Trophoblast cell (in vitro differentiated cells and primary cell): ENCODE data around the gene MYO1D.

Source experiments
- DNase-seq, 2 donors: peaks; one replicate each; pipeline ENCODE4 v3.0.0-alpha.2; 2016
- H2AFZ ChIP-seq: 2 replicates; pipeline ENCODE4 v1.6.1; 2013; ENCODE audit warnings: low read length, moderate library complexity, mild to moderate bottlenecking; ENCODE audit not compliant: insufficient read depth, poor library complexity
- H2AK5ac ChIP-seq: 2 replicates; pipeline ENCODE4 v1.6.1; 2013; ENCODE audit warnings: mild to moderate bottlenecking, low read length
- H2BK120ac ChIP-seq: 2 replicates; pipeline ENCODE4 v1.6.1; 2013; ENCODE audit warnings: low read length, mild to moderate bottlenecking, moderate library complexity; ENCODE audit not compliant: insufficient read depth, poor library complexity
- H2BK12ac ChIP-seq: 2 replicates; pipeline ENCODE4 v1.6.1; 2013; ENCODE audit warnings: mild to moderate bottlenecking, low read length, moderate library complexity
- H2BK5ac ChIP-seq: 2 replicates; pipeline ENCODE4 v1.6.1; 2013; ENCODE audit warnings: low read length, low read depth, moderate library complexity, mild to moderate bottlenecking; ENCODE audit not compliant: poor library complexity
- H3K14ac ChIP-seq: 2 replicates; pipeline ENCODE4 v1.6.1; 2013; ENCODE audit warnings: mild to moderate bottlenecking, low read length
- H3K18ac ChIP-seq: 2 replicates; pipeline ENCODE4 v1.6.1; 2013; ENCODE audit warnings: mild to moderate bottlenecking, low read length
- H3K23ac ChIP-seq: 2 replicates; pipeline ENCODE4 v1.6.1; 2013; ENCODE audit warnings: low read length
- H3K27ac ChIP-seq: 2 replicates; pipeline ENCODE4 v1.5.1; 2013; ENCODE audit warnings: low read depth, mild to moderate bottlenecking, inconsistent platforms, low read length, moderate library complexity
- H3K27me3 ChIP-seq: 2 replicates; pipeline ENCODE4 v1.6.1; 2013; ENCODE audit warnings: inconsistent platforms, mild to moderate bottlenecking, low read length, moderate library complexity; ENCODE audit not compliant: insufficient read depth
- H3K36me3 ChIP-seq, 2 experiments: 1 replicate in 1 of 2; 2 replicates in 1 of 2; pipeline ENCODE4 v1.6.1; 2013; ENCODE audit warnings: low read length in 2 of 2, mild to moderate bottlenecking in 2 of 2, moderate library complexity in 1 of 2; ENCODE audit not compliant: insufficient read depth in 2 of 2, control insufficient read depth in 1 of 2
- H3K4ac ChIP-seq: 2 replicates; pipeline ENCODE4 v1.6.1; 2013; ENCODE audit warnings: low read depth, mild to moderate bottlenecking, low read length, moderate library complexity
- H3K4me1 ChIP-seq, 2 experiments: 1 replicate in 1 of 2; 2 replicates in 1 of 2; pipeline ENCODE4 v1.6.1; 2013; ENCODE audit warnings: low read length in 2 of 2, mild to moderate bottlenecking in 2 of 2, moderate library complexity in 1 of 2; ENCODE audit not compliant: insufficient read depth in 2 of 2, control insufficient read depth in 1 of 2
- H3K4me2 ChIP-seq: 2 replicates; pipeline ENCODE4 v1.6.1; 2013; ENCODE audit warnings: inconsistent platforms, mild to moderate bottlenecking, low read length, moderate library complexity
- H3K4me3 ChIP-seq: 2 replicates; pipeline ENCODE4 v1.5.1; 2013; ENCODE audit warnings: mild to moderate bottlenecking, low read depth, low read length, inconsistent platforms
- H3K79me1 ChIP-seq: one replicate; pipeline ENCODE4 v1.6.1; 2013; ENCODE audit warnings: low read length
- H3K79me2 ChIP-seq: 2 replicates; pipeline ENCODE4 v1.6.1; 2013; ENCODE audit warnings: low read length, mild to moderate bottlenecking; ENCODE audit not compliant: control insufficient read depth, insufficient read depth, poor library complexity
- H3K9ac ChIP-seq: 2 replicates; pipeline ENCODE4 v1.6.1; 2013; ENCODE audit warnings: mild to moderate bottlenecking, low read length
- H3K9me3 ChIP-seq: 2 replicates; pipeline ENCODE4 v1.6.1; 2013; ENCODE audit warnings: low read depth, mild to moderate bottlenecking, control low read depth, inconsistent platforms, low read length; ENCODE audit not compliant: insufficient read depth
- H4K12ac ChIP-seq: 2 replicates; pipeline ENCODE4 v1.6.1; 2013; ENCODE audit warnings: low read depth, mild to moderate bottlenecking, low read length, moderate library complexity
- H4K8ac ChIP-seq: 2 replicates; pipeline ENCODE4 v1.6.1; 2013; ENCODE audit warnings: low read depth, mild to moderate bottlenecking, low read length, moderate library complexity
- H4K91ac ChIP-seq: one replicate; pipeline ENCODE4 v1.6.1; 2013; ENCODE audit warnings: low read depth, mild to moderate bottlenecking, low read length, moderate library complexity
- whole genome bisulfite sequencing: extraction: QIAGEN DNeasy Blood & Tissue Kit; methylation state at CpG from one replicate; pipeline ENCODE4 v1.1.7; 2013; ENCODE audit warnings: missing lambda C conversion rate; ENCODE audit not compliant: insufficient read length, insufficient coverage; ENCODE audit errors: extremely low coverage; 5-methylcytosine and 5-hydroxymethylcytosine counted together

The MYO1D gene

DNA sequence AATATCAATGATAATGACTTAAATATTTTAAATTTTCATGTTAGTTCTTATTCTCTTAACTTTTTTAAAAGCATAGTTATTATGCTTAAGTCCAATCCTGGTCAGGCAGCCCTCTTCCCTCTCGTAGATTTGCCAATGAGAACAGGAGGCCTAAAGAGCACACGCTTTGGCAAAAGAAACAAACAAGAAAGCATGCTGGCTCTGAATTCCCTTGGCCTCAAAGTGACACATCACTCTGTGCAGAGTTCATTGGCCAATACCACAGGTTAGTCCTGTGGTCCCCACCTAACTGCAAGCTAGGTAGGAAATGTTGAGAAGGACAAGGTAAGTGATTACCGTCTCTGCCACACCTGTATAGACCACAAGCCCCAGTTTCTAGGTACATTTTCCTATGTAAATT is 61.5 kb downstream of the MYO1D start:
- no peak overlapping the region for H2BK12ac ChIP-seq
- no peaks in the 10 kb centered on the region for H3K36me3 ChIP-seq
- H3K23ac ChIP-seq, result no peak overlapping the region
- H2AK5ac ChIP-seq, result no peak overlapping the region
- H3K4me1 ChIP-seq, result peaks cover 0 to 3% of the 10 kb centered on the region in 2 experiments
- no peaks in the 10 kb centered on the region for H3K9me3 ChIP-seq
- no peak overlapping the region for H2BK5ac ChIP-seq
- H2AFZ ChIP-seq, result no peak overlapping the region
- no peak overlapping the region for H4K8ac ChIP-seq
- H3K4me2 ChIP-seq, result no peak overlapping the region
- no peak overlapping the region for H4K12ac ChIP-seq
- H3K79me1 ChIP-seq, result no peaks in the 10 kb centered on the region
- peak; percentile 12 to 48 for DNase-seq
- no peak overlapping the region for H2BK120ac ChIP-seq
- H3K4me3 ChIP-seq, result no peak overlapping the region
- H4K91ac ChIP-seq, result no peak overlapping the region
- no peak overlapping the region for H3K27ac ChIP-seq
- H3K18ac ChIP-seq, result no peak overlapping the region
- H3K9ac ChIP-seq, result no peak overlapping the region
- no peak overlapping the region for H3K4ac ChIP-seq
- H3K79me2 ChIP-seq, result no peaks in the 10 kb centered on the region
- H3K14ac ChIP-seq, result no peak overlapping the region
- WGBS, result no CpG with 5 or more reads among the region's 3 CpGs
- H3K27me3 ChIP-seq, result no peaks in the 10 kb centered on the region

GRCh38 chr17:32814836-32815235 is 62.1 kb downstream of the MYO1D start:
- no peak overlapping the region for H3K4me3 ChIP-seq
- H3K4me1 ChIP-seq, result peaks cover 0 to 3% of the 10 kb centered on the region in 2 experiments
- DNase-seq, result peak in 1 of 2 donors; percentile 41
- H4K12ac ChIP-seq, result no peak overlapping the region
- no peak overlapping the region for H3K27ac ChIP-seq
- WGBS, result no CpG with 5 or more reads among the region's 7 CpGs
- no peak overlapping the region for H3K14ac ChIP-seq
- no peak overlapping the region for H3K4me2 ChIP-seq
- H2AFZ ChIP-seq, result no peak overlapping the region
- H3K36me3 ChIP-seq, result no peaks in the 10 kb centered on the region
- no peaks in the 10 kb centered on the region for H3K79me2 ChIP-seq
- H4K8ac ChIP-seq, result no peak overlapping the region
- H2BK120ac ChIP-seq, result no peak overlapping the region
- H2AK5ac ChIP-seq, result no peak overlapping the region
- no peak overlapping the region for H3K4ac ChIP-seq
- H3K9me3 ChIP-seq, result no peaks in the 10 kb centered on the region
- H3K18ac ChIP-seq, result no peak overlapping the region
- H2BK5ac ChIP-seq, result no peak overlapping the region
- no peak overlapping the region for H3K23ac ChIP-seq
- H2BK12ac ChIP-seq, result no peak overlapping the region
- H3K9ac ChIP-seq, result no peak overlapping the region
- H4K91ac ChIP-seq, result no peak overlapping the region
- no peaks in the 10 kb centered on the region for H3K79me1 ChIP-seq
- H3K27me3 ChIP-seq, result no peaks in the 10 kb centered on the region

DNA sequence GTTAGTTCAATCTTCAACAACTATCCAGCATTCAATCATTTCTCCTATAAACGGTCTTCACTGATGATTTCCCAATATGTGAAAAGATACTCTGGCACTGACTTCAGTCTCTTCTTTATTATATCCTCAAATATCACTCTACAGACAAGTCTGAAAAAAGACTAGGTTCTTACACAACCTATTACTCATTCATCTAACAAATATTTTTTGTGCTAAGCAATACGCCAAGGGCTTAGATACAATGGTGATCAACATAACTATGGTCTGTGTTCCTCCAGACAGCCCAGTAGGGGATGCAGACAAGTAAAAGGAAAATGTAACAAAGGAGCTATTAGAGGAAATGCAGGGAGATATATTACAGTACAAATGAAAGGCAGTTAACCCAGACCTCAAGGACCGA is 63.9 kb downstream of the MYO1D start:
- Histone ChIP-seq H4K91ac (no peak overlapping the region), H3K4ac (no peak overlapping the region), H3K79me1 (no peaks in the 10 kb centered on the region), H3K9ac (no peak overlapping the region), H2BK120ac (no peak overlapping the region), H3K18ac (no peak overlapping the region), H3K4me3 (no peak overlapping the region), H2BK5ac (no peak overlapping the region), H3K14ac (no peak overlapping the region), H3K27me3 (no peaks in the 10 kb centered on the region), H3K36me3 (no peaks in the 10 kb centered on the region), H2AK5ac (no peak overlapping the region), H3K79me2 (no peaks in the 10 kb centered on the region), H3K23ac (no peak overlapping the region), H4K8ac (no peak overlapping the region), H3K4me1 (peaks cover 0 to 3% of the 10 kb centered on the region in 2 experiments), H2BK12ac (no peak overlapping the region), H2AFZ (no peak overlapping the region), H4K12ac (no peak overlapping the region), H3K9me3 (no peaks in the 10 kb centered on the region), H3K4me2 (no peak overlapping the region), H3K27ac (no peak overlapping the region)
- peak; percentile 5 to 70 for DNase-seq
- no CpG with 5 or more reads among the region's 3 CpGs for WGBS

DNA sequence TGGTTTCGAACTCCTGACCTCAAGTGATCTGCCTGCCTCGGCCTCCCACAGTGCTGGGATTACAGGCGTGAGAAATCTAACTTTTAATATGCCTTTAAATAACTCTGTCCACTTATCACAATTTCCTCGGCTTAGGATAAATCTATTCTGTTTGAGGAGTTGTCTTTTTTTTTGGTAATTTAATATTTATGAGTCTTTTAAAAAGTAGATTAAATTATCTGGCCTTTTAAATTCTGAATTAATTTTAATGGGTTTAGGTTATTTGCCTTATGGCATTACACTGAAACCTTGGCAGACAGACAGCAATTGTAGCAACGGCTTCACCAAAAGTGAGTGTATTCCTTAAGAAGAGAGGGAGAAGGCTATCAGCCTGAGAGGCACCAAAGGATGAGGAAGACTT is 66.2 kb downstream of the MYO1D start:
- H3K14ac ChIP-seq, result no peak overlapping the region

More for the DNA sequence above, 66.2 kb downstream of the MYO1D start:
- Histone ChIP-seq H2BK12ac (no peak overlapping the region), H4K12ac (no peak overlapping the region), H2AFZ (no peak overlapping the region), H3K9me3 (no peaks in the 10 kb centered on the region), H3K18ac (no peak overlapping the region), H2AK5ac (no peak overlapping the region), H4K91ac (no peak overlapping the region), H3K4me2 (no peak overlapping the region), H3K9ac (no peak overlapping the region), H3K27me3 (no peaks in the 10 kb centered on the region), H3K27ac (no peak overlapping the region), H3K4me3 (no peak overlapping the region), H3K4me1 (peaks cover 2 to 3% of the 10 kb centered on the region in 2 experiments), H3K23ac (no peak overlapping the region), H2BK120ac (no peak overlapping the region), H3K4ac (no peak overlapping the region), H3K79me2 (no peaks in the 10 kb centered on the region), H2BK5ac (no peak overlapping the region), H4K8ac (no peak overlapping the region), H3K36me3 (no peaks in the 10 kb centered on the region), H3K79me1 (no peaks in the 10 kb centered on the region)
- no peak for DNase-seq
- no CpG with 5 or more reads among the region's 5 CpGs for WGBS
